Cortex of kidney (tissue), 1 donor: ENCODE data around the gene ANGPTL2.
"Not testable (repeated sequence)": the region's sequence is repeated elsewhere in the genome, so short reads cannot be mapped to it uniquely, and the experiment has no call there.

Source experiments
- DNase-seq: peaks from one replicate; lab custom pipeline; 2025; lab: John Stamatoyannopoulos, UW

ANGPTL2 gene

DNA sequence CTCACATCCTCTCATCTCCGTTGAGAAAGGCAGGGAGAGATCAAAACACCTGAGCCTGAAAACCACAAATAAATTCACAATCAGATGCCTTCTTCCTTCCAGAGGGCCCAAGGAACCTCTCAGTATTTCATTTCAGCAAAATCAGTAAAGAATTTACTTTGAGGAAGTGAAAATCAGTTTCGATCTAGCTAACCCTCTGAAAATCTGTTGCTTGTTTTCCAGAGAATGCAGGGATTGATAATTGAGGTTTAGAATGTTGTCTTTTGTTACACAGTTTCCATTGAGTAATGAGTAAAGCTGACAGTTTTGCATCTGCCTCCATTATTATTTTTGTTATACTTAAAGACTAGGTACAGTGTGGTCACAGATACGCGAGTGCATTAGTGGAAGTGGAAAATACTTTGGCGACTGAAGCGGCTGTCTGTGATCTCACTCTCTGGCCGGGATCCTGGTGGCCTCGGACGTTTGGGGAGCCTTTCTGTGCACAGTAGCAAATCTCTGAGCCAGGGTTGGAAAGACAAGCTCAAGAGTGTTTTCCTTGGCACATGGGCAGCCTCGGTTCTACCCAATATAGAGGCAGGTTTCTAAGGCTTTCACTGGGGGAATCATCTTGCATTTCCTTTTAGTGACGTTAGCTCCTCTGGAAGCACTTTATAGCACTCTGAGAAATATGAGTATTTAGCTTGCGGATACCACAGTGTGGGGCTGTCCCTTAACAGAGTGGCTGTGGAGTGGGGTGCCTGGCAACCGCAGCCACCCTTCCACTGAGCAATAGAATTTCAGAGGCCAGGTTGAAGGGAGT, 32.2 kb upstream of the ANGPTL2 start:
- no peak for DNase-seq

DNA sequence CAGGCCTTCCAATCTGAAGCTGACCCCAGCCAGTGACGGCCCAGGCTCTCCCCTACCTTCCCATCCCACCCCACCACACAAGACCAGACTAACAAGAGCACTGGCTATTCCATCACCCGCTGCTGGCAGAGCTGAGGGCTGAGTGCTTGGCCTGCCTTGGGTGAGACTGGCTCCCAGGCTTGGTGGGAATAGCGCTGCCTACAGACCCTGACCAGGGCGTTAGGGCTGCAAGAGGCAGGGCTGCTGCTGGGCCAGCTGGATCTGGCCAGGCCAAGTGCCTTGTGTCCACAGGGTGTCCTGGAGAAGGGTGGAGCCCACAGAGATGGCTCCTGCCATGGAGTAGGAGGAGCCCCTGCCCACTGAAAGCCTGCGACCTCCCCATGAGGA, 31.6 kb upstream of the ANGPTL2 start:
- DNase-seq = no peak

DNA sequence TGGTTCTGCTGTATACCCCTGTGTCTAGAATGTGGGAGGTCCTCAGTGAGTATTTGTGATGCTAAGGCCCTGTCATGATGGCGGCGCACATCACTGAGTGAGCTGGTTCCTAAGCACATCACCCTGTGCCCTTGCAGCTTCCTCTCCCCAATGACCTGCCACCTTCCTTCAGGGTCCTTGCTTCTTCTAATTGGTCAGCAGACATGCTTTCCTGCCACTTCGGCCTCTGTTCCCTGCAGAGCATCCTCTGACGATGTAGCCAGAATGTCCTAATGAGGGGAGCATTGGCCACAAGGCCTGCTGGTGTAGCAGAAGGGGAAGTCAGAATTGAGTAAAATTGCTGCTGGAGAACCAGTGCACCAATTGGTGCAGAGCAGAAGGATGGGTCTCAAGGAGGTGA, 31.1 kb upstream of the ANGPTL2 start:
- DNase-seq = no peak

DNA sequence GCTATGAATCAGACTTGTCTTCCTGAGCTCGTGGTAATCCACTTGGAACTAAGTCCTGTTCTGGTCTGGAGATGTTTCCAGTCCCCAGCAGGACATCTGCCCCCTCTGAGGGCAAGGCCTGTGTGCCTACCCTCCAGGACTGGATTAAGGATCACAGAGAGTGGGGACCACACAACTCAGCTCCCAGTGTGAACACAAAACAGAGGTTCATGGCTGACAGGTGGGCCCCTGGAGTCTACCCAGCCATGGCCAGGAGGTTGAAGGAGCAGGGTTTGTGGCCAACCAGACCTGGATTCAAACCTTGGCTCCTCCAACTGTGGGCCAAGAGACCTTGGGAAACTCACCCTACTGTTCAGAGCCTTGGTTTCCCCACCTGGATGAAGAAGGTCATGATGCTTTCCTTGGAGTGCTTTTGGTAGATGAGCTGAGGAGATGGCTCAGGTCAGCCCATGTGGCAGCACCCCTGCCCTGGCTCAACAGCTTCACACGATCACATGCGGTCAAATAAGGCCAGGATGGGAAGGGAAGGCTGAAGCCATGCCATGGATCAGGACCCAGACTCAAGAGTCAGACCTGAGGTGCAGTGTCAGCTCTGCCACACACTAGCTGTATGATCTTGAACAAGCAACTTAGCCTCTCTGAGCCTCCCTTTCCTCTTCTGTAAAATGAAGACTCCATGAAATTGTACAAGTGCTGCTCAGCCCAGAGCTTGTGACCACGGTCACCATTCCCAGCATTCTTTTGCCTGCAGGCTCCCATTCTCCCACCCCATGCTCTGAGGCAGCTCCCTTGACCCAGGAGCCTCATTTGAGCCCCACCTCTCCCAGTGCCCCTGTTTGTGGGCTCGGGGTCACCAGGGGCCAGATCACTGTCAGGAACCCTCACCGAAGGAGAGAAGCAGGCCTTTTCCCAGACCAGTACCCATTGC, 27.3 kb upstream of the ANGPTL2 start:
- no peak for DNase-seq

DNA sequence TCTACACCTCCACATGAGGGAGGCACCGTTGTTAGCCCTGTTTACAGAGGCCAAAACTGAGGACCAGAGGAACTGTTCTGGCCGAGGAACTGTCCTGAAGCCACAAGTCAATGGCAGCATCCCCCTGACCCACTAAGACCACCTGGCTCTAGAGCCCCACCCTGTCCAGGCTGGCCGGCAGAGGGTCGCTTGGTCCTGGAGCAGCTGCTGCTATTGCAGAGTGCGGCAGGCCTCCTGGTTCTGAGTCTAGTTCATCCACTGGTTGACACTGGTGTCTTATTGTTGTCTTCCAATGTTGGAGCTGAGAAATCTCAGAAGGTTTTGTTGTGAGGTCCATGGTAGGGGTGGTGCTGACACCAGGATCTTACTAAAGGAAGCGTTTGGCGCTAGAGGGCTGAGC, 26.6 kb upstream of the ANGPTL2 start:
- no peak for DNase-seq

DNA sequence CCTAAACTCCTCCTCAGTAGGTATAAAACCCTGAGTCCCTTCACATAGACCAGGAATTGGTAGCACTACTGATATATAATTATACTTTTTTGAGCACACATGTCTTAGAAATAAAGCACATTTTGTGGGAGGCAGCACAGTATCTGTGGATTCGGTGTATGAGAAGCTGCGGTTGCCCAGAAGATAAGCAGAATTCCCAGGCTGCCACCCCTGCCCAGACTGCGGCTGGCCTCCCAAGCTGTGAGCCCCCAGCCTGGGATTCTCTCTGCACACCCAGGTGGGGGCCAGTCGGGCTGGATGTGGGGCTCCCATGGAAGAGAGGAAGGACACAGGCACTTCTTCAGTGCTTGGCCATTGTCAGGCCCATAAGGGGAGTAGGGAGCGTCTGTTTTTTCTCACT, 25.6 kb upstream of the ANGPTL2 start:
- DNase-seq = no peak

DNA sequence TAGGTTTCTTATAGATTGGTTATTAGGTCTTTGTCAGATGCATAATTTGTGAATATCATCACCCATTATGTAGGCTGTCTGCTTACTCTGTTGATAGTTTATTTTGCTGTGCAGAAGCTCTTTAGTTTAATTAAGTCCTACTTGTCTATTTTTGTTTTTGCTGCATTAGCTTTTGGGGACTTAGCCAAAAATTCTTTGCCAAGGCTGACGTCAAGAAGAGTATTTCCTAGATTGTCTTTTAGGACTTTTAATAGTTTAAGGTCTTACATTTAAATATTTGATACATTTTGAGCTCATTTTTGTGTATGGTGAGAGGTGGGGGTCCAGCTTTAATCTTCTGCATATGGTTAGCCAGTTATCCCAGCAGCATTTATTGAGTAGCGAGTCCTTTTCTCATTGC, 24.8 kb upstream of the ANGPTL2 start:
- no peak for DNase-seq

DNA sequence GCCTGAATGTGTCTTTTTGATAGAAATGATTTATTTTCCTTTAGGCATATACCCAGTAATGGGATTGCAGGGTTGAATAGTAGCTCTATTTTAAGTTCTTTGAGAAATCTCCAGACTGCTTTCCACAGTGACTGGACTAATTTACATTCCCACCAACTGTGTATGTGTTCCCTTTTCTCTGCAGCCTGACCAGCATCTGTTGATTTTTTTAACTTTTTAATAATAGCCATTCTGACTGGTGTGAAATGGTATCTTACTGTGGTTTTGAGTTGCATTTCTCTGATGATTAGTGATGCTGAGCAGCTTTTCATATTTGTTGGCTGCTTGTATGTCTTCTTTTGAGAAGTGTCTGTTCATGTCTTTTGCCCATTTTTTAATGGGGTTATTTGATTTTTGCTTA, 24.4 kb upstream of the ANGPTL2 start:
- DNase-seq = not testable (repeated sequence)

DNA sequence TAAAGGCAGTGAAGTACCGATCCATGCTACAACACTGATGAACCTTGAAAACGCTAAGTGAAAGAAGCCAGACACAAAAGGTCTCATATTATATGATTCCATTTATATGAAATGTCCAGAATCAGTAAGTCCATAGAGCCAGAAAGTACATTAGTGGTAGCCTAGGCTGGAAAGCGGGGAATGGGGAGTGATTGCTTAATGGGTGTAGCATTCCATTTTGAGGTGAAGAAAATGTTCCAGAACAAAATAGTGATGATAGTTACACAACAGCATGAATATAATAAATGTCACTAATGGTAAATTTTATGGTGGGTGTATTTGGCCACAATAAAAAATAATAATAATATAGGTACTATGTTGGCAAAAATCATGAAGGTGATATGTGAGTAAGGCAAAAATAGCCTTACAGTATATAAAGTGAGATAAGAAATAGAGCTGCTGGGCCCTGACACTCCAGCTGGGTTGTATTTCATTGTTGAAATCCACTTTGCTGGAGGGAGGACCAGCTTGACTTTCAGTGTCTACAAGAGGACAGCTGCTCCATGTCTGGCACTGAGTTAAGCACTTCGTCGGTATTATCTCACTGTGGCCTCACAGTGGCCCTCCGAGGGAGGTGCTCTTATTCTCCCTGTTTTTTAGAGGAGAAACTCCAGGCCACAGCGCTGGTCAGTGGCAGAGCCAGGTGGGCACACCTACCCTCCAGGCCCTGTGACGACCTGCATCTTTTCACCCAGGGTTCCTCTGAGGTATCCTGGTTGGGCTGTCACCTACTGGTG, 22.4 kb upstream of the ANGPTL2 start:
- no peak for DNase-seq

DNA sequence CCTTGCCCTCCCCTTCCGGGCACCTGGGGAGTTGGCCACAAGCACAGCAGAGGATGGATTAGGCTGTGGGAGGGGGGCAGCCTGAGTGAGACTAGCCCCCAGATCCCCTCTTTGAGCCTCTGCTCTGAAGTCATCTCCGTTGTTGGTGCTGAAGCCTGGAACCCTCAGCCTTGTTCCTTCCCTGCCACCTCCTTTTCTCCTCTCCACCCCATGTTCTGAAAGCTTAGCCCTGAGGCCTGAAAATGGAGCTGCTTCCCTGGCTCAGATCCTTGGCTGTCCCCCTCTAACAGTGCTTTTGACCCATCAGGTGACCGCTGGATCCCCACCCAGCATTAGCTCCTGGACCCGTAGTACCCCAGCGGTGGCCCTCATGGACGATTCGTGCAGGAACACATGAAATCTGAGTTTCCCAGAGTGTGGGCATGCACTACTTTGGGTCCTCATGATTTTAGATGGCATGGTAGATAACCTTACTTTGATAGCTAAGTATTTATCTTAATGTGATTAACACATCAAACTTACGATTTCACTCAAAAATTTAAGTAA, 21.6 kb upstream of the ANGPTL2 start:
- DNase-seq = no peak

DNA sequence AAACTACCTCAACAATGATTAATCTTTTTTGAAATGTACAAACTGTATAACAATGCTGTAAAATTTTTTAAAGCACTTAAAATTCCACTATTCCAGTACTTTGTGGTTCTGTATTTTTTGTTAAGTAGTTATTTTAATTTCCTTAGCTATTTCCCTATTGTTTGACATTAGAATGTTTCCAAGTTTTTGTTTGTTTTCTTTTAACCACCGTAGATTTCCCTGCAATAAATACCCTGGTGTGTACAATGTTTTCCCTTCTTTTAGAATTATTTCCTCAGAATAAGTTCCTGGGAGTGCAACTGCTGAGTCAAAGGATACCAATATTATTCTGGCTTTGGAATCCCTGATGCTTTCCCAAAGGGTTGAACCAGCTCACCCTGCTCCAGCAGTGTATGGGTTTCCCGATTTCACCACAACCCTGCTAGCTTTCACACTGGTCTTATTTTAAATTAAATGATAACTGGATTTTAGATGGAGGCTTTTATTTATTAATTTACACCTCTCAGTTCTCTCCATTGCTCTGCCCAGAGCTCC, 20.6 kb upstream of the ANGPTL2 start:
- no peak for DNase-seq

DNA sequence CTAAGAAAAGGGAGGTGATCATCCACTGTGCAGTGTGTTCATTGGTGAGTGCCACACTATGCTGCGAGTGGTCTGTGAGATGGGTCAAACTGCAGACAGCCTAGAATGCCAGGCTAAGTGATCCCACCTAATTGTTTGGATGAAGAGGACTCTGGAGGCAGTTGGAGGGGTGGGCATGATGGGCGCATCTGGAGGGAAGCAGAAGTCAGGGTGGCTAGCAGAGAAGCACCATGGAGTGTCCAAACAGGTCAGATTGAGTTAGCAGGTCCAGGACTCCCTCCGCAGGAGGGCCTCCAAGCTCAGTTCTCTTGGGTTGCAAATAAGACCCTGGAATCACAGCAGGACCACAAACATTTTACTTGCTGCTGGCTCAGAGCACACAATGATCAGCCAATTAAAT, 19.9 kb upstream of the ANGPTL2 start:
- no peak for DNase-seq

DNA sequence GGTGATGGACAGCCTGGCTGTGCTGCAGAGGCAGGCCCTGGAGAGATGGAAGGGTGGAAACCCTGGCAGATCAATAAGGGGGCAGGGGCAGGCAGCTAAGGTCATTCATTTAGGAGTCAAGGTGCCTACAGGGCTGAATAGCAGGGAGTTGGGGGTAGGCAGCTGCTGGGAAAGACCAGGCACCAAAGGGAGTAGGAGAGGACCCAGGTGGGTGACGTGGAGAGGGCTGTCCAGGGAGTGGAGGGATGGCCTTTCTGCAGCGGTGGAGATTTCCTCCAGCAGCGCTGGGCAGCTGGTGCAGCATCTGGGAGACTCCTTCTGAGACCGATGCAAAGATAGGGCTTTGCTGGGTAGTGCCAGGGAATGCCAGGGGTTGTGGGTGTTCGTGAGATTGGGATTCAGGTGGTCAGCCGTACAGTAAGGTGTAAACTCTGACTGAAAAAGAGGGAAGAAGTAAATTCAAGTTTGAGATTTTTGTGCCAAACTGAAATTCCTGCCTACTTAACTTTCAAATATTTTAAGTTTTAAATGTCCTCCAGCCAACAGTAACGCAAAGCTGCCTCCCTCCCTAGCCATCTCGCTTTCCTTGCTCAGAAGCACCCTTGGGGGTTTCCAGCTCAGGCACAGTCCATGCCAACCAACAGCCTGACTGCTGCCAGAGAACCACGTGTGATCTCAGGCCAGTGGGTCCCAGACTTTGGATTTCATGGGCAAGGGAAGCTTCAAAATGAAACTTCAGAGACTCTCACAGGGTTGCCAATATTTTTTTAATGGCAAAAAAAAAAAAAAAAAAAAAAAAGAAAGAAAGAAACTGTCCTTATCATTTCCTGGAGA, 18.6 kb upstream of the ANGPTL2 start:
- no peak for DNase-seq

DNA sequence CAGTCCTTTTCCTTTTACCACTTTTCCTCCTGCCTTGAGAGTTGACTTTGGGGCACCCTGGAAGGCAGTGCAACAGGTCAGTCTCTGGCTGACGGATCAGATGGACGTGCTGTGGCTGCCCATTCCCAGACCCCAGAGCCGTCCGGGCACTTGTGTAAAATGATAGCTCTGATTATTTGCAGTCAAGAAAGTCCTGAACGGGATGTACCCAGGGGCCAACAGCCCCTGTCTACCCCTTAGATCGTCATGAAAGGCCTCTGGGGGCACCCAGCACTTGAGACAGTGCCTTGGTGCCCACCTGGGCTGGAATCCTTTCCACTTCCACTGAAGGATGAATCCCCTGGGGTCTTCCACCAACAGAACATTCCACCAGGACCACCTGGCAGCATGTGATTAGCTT, 17.7 kb upstream of the ANGPTL2 start:
- no peak for DNase-seq

DNA sequence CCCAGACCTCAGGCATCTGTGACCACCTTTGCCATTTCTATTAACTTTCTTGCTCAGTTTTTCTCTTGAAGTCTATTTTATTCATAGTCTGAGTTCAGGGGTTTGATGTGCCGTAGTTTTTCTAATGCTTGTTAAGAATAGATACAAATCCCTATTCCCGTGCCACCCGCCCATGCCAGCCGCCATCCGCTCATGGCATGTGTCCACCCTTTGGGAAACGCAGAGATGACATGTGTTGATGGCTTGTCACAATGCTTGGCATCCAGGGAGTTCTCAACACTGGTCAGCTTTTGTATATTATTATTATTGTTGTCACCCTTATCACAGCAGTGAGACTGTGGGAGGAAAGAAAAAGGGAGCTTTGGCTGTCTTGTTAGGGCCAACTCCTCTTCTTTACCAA, 17.3 kb upstream of the ANGPTL2 start:
- DNase-seq = no peak

DNA sequence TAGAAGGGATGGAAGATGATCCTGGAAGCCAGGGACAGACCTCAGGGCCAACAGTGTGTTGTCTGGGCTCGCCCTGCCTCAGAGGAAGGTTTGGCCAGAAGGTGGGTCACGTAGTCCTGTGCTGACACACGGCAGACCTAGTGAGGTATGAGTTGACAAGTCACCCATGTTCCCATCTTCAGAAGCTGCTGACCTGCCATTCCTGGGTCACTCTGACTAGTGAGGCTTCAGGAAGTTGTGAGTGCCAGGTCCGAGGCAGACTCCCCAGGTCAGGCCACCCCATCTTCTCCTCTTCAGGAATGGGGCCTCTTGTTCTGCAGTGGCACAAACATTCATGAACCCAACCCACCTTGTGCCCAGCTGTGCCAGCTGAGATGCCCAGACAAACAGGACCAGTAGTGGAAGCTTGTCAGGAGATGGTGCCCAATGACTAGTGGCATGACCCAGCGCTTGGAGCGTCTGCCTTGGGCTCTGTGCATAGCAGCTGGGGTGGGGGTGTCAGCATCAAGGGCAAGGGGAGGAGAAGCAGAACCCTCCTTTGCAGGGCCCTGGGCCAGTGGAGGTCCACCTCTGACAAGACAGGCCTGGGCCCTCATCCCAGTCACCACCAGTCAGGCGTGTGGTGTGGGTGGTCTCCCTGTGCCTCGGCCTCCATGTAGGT, 16.8 kb upstream of the ANGPTL2 start:
- no peak for DNase-seq

DNA sequence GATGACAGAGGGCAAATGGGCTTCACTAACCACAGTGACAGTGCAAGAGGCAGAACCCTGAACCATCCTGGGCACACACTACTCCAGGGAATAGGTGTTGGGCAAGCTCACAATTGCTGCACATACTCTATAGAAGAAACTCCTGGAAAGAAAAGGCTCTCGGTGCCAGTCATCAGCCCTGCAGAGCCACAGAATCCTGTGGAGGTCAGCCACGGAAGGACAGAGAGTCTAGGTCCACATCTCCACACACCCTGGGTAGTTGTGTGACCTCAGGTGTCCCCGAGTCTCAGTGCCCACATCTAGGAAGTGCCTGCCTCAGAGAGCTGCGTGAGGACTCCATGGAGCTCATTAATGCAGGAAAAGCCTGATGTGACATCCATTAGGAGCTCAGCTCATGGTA, 16.0 kb upstream of the ANGPTL2 start:
- DNase-seq = no peak

DNA sequence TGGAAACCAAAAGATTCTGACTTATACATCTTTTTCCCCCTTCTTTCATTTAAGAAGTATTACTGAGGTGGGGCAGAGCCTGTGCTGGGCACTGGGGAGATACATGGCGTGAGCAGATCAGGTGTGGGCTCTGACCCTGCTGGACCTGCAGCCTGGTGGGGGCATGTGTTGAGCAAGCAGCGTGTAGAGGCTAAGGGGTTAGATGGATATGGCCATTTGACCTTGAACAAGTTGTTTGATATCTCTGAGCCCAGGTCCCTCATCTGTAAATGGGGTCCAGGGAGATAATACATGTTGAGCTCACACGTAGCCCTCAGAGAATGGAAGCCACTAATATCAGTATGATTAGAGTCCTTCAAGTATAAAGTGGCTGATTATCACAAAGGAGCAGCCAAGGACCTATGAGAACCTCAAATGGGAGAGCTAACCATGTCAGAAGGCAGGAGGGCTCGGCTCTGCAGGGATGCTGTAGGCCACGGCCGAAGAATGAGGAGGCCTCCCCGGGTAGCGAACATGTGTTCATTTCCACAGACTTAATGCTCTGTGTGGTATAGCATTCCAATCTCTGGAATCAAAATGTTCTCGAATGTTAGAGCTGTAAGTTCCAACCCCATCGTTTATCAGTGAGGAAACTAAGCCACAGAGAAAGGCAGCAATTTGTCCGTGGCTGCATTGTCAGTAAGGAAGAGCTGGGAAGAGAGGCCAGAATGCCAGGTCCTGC, 15.4 kb upstream of the ANGPTL2 start:
- no peak for DNase-seq

DNA sequence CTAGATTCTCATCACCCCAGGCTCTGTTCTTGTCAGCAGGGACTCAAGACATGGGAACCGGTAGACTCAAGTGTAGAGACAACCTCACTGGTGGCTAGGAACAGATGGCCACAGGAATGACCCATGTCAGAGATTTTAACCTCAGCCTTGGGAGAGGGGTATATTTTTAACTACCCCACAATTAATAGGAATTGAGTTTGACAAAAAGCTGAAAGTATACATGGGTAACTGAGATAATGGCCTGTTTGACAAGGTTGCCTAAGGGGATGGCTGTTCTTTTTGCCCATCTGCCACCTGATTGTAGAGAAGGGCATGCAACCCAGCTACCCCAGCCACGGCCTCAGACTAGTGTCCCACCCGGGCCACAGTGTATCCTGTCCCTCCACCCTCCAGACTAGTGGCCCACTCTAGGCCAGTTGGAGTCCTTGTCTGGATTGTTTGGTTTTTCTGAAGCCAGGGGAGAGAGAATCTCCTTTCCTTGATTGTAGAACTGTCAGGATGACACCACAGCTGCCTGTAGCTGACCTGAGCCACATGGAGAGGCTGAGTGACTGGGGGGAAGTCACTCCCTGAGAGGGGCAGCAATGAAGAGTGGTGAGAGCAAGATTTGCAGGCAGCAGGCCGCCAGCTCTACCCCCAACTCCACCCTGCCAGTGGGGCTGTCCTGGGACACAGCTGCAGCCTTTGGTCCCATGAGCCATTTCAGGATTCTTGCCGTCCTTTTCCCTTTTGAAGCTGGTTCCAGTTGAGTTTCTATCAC, 14.6 kb upstream of the ANGPTL2 start:
- DNase-seq = no peak
